ENCODE data around the gene FGF6. TPM values are rescaled to one million over a fixed set of nuclear protein-coding genes. Genes with fewer than 3 reads are reported as not detected.

FGF6 gene
- total and polyA plus RNA-seq, 2 experiments from 2014 or later = not detected

DNA sequence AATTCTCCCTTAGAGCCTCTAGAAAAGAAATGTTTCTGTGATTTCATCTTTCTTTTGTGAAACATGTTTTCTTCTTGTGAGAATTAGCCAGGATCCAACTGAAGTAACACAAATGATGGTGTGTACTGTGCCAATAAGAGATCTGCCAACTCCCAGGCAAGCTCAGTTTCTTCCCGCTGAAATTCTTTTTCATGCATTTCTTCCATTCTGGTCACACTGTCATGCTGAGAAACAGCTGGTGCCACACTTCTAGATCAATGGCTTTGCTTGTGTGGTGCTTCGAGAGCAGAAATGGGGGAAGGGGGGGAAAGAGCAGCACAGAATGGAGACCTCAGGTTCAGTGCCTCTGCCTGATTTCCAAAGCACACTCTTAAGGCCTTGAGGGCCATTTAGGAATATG is 41.4 kb upstream of the FGF6 start:
- H2AFZ ChIP-seq = no peak overlapping the region
- H3K36me3 ChIP-seq (replicated peaks; ENCODE audit: insufficient read depth, low read depth) = no peaks in the 10 kb centered on the region
- no peak overlapping the region for H3K4me2 ChIP-seq
- no peak for DNase-seq (ENCODE audit: low spot score)
- no peaks in the 10 kb centered on the region for H3K9me3 ChIP-seq (ENCODE audit: low read depth)
- WGBS (ENCODE audit: low lambda C conversion rate, missing lambda C conversion rate) = 90% methylated on average over 2 of the region's 2 CpGs
- no peaks in the 10 kb centered on the region for H4K20me1 ChIP-seq (ENCODE audit: insufficient read depth, poor library complexity, severe bottlenecking)
- TF ChIP-seq EZH2 (IDR thresholded peaks at IDR 0.05; ENCODE audit: borderline replicate concordance) (no peak), EZH2phosphoT487 (IDR thresholded peaks at IDR 0.05; ENCODE audit: low read depth, severe bottlenecking, unreplicated experiment) (no peak)
- TF ChIP-seq, protein P1, sequence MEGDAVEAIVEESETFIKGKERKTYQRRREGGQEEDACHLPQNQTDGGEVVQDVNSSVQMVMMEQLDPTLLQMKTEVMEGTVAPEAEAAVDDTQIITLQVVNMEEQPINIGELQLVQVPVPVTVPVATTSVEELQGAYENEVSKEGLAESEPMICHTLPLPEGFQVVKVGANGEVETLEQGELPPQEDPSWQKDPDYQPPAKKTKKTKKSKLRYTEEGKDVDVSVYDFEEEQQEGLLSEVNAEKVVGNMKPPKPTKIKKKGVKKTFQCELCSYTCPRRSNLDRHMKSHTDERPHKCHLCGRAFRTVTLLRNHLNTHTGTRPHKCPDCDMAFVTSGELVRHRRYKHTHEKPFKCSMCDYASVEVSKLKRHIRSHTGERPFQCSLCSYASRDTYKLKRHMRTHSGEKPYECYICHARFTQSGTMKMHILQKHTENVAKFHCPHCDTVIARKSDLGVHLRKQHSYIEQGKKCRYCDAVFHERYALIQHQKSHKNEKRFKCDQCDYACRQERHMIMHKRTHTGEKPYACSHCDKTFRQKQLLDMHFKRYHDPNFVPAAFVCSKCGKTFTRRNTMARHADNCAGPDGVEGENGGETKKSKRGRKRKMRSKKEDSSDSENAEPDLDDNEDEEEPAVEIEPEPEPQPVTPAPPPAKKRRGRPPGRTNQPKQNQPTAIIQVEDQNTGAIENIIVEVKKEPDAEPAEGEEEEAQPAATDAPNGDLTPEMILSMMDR (IDR thresholded peaks at IDR 0.05; ENCODE audit: poor library complexity) = no peak
- H3K27ac ChIP-seq = peak overlapping the region; percentile 16
- no peaks in the 10 kb centered on the region for H3K27me3 ChIP-seq
- no peak overlapping the region for H3K4me3 ChIP-seq
- no peaks in the 10 kb centered on the region for H3K79me2 ChIP-seq
- H3K9me2 ChIP-seq (replicated peaks; ENCODE audit: insufficient read depth) = no peaks in the 10 kb centered on the region
- no peaks in the 10 kb centered on the region for H3K4me1 ChIP-seq (ENCODE audit: insufficient read depth)

DNA sequence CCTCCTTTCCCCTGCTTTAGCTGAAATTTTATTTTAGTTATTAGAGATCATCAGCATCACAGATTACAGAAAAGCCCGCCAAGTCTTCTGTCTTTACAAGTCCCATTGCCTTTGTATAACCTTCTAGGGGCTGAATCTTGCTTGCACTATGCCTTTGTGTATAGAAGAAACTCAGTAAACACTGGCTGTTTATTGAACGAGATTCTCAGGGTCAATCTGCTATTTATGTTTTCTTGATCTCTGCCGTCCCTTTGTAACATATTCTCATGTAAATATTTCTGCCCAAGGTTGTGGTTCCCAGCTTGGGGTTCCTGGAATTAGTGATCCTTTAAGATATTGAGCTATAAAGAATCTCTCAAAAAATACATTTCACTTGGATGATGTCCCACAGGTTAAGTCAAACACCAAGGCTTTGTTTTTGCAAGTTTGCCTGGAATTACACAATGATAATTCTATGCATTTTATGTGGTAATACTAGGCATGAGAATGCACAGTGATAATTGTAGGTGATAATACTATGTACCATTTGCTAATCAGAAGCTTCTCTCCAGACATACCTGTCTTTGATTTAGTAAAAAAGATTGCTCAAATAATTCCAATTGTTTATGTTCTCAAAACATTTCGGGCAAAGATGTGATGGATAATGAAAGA is 40.6 kb upstream of the FGF6 start:
- Histone ChIP-seq H3K27me3 (no peaks in the 10 kb centered on the region), H3K9me3 (ENCODE audit: low read depth) (no peaks in the 10 kb centered on the region), H3K9me2 (replicated peaks; ENCODE audit: insufficient read depth) (no peaks in the 10 kb centered on the region), H3K4me3 (no peak overlapping the region), H4K20me1 (ENCODE audit: insufficient read depth, poor library complexity, severe bottlenecking) (no peaks in the 10 kb centered on the region), H3K4me1 (ENCODE audit: insufficient read depth) (no peaks in the 10 kb centered on the region), H2AFZ (no peak overlapping the region), H3K79me2 (no peaks in the 10 kb centered on the region), H3K36me3 (replicated peaks; ENCODE audit: insufficient read depth, low read depth) (no peaks in the 10 kb centered on the region), H3K4me2 (no peak overlapping the region), H3K27ac (peak overlapping the region; percentile 16)
- peak; percentile 3 for DNase-seq (ENCODE audit: low spot score)
- WGBS (ENCODE audit: low lambda C conversion rate, missing lambda C conversion rate) = 42% methylated on average over 4 of the region's 4 CpGs
- TF ChIP-seq EZH2phosphoT487 (IDR thresholded peaks at IDR 0.05; ENCODE audit: low read depth, severe bottlenecking, unreplicated experiment) (no peak), EZH2 (IDR thresholded peaks at IDR 0.05; ENCODE audit: borderline replicate concordance) (no peak)
- TF ChIP-seq, protein P1 (IDR thresholded peaks at IDR 0.05; ENCODE audit: poor library complexity) = no peak

DNA sequence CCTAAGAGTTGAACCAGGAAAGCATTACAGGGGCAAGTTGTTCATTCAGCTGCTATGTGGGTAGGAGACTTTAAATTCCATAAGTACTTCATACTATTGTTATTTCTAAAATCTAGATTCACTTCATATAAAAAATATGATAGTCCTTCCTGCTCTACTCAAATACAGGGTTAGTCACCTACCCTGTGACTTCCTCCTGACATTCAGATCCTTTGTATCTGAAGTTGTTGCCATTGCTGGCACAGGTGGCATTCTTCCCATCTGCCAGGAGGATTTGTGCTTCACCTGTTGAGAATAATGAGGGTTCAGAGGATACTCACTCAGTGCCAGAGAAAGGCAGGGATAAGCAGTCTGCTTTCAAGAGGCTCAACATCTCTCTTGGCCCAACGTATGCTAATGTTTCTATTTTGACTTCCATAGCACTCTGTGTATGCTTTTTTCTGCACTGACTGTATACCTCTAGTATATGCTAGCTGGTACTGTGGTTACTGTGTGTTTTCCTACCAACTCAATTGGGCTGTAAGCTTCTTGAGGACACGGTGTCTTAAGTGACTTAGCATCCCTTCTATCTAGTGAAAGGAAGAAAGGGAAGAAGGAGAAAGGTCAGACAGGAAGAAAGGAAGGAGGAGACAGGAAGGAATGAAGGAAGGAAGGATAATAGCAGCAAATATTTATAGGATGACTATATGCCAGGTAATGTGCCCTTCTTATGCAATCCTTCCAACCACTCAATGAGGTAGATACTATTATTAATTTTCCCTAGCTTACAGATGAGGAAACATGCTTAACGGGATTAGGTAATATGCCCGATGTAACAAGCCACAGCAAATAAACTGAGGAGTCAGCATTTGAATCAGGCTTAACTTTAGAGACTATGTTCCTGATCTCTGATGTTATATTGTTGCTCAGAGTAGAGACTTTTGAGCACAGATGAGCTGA is 38.5 kb upstream of the FGF6 start:
- TF ChIP-seq EZH2phosphoT487 (IDR thresholded peaks at IDR 0.05; ENCODE audit: low read depth, severe bottlenecking, unreplicated experiment) (no peak), EZH2 (IDR thresholded peaks at IDR 0.05; ENCODE audit: borderline replicate concordance) (no peak)
- TF ChIP-seq, protein P1 (IDR thresholded peaks at IDR 0.05; ENCODE audit: poor library complexity) = no peak
- no peaks in the 10 kb centered on the region for H3K27me3 ChIP-seq
- no peak overlapping the region for H3K4me2 ChIP-seq
- no peaks in the 10 kb centered on the region for H3K9me3 ChIP-seq (ENCODE audit: low read depth)
- no peaks in the 10 kb centered on the region for H3K36me3 ChIP-seq (replicated peaks; ENCODE audit: insufficient read depth, low read depth)
- no peaks in the 10 kb centered on the region for H3K79me2 ChIP-seq
- no peak overlapping the region for H3K27ac ChIP-seq
- WGBS (ENCODE audit: low lambda C conversion rate, missing lambda C conversion rate) = 83% methylated on average over 4 of the region's 4 CpGs
- no peaks in the 10 kb centered on the region for H3K4me1 ChIP-seq (ENCODE audit: insufficient read depth)
- no peaks in the 10 kb centered on the region for H3K9me2 ChIP-seq (replicated peaks; ENCODE audit: insufficient read depth)
- no peak overlapping the region for H2AFZ ChIP-seq
- H3K4me3 ChIP-seq = no peak overlapping the region
- no peak for DNase-seq (ENCODE audit: low spot score)
- H4K20me1 ChIP-seq (ENCODE audit: insufficient read depth, poor library complexity, severe bottlenecking) = no peaks in the 10 kb centered on the region
